NCI-H1930 (cell line): ENCODE data around the gene C19orf85.
"Not testable (repeated sequence)": the region's sequence is repeated elsewhere in the genome, so short reads cannot be mapped to it uniquely, and the experiment has no call there.

ENCODE experiments used
- DNase-seq, 2 experiments: peaks; one replicate each; lab custom pipeline; 2025; lab: John Stamatoyannopoulos, UW

C19orf85 gene

GRCh38 chr19:55464662-55465054, at the start of gene C19orf85:
C19orf85 (minus strand) TSS chr19:55464751; CDS start chr19:55464554, 197 bp downstream.
- no peak for DNase-seq

- DNase-seq: no peak
These were observed 43.6 kb upstream of the C19orf85 start for GRCh38 chr19:55508120-55508519.

- no peak for DNase-seq
These were observed 40.4 kb upstream of the C19orf85 start for GRCh38 chr19:55504981-55505380.

GRCh38 chr19:55504252-55504603, 39.7 kb upstream of the C19orf85 start:
- DNase-seq: no peak

GRCh38 chr19:55503502-55504251, 39.1 kb upstream of the C19orf85 start:
- DNase-seq: peak; percentile 94 to 98

GRCh38 chr19:55503157-55503501, 38.6 kb upstream of the C19orf85 start:
- no peak for DNase-seq

GRCh38 chr19:55502197-55502952, 37.8 kb upstream of the C19orf85 start:
- no peak for DNase-seq

- DNase-seq: no peak
These were observed 35.9 kb upstream of the C19orf85 start for GRCh38 chr19:55500368-55500952.

GRCh38 chr19:55498246-55498840, 33.8 kb upstream of the C19orf85 start:
- no peak for DNase-seq

- no peak for DNase-seq
These were observed 33.2 kb upstream of the C19orf85 start for GRCh38 chr19:55497763-55498162.

GRCh38 chr19:55496820-55497219, 32.3 kb upstream of the C19orf85 start:
- DNase-seq: not testable (repeated sequence)

GRCh38 chr19:55495646-55496349, 31.2 kb upstream of the C19orf85 start:
- DNase-seq: no peak

- no peak for DNase-seq
These were observed 29.7 kb upstream of the C19orf85 start for GRCh38 chr19:55494172-55494761.

- no peak for DNase-seq
These were observed 29.2 kb upstream of the C19orf85 start for GRCh38 chr19:55493645-55494171.

- DNase-seq: no peak
These were observed 28.6 kb upstream of the C19orf85 start for GRCh38 chr19:55493052-55493644.

GRCh38 chr19:55492362-55492944, 27.9 kb upstream of the C19orf85 start:
- DNase-seq: no peak

GRCh38 chr19:55491546-55492360, 27.2 kb upstream of the C19orf85 start:
- no peak for DNase-seq

- no peak for DNase-seq
These were observed 26.2 kb upstream of the C19orf85 start for GRCh38 chr19:55490478-55491432.
